Effector CD4-positive, alpha-beta T cell (primary cell): ENCODE results near the gene GRIP2. TPM values are rescaled to one million over a fixed set of nuclear protein-coding genes. Genes with fewer than 3 reads are reported as not detected.

Experiments used
- DNase-seq: peaks from one replicate; pipeline ENCODE4 v3.0.0-alpha.2; 2020
- total RNA-seq: gene quantifications from one replicate; lab custom pipeline; 2026; lab: John Stamatoyannopoulos, UW

Gene GRIP2
- not detected for total RNA-seq

GRCh38 chr3:14539742-14540491 lies at the start of gene GRIP2:
Gene GRIP2 (minus strand): TSS chr3:14540342. CDS start chr3:14540308, 34 bp downstream.
- DNase-seq, result no peak

- no peak for DNase-seq
These were observed 48.4 kb upstream of the GRIP2 start for GRCh38 chr3:14588425-14589112.

- no peak for DNase-seq
These were observed 47.7 kb upstream of the GRIP2 start for GRCh38 chr3:14587740-14588360.

GRCh38 chr3:14586611-14587010 lies 46.5 kb upstream of the GRIP2 start:
- no peak for DNase-seq

- DNase-seq, result no peak
These were observed 43.5 kb upstream of the GRIP2 start for GRCh38 chr3:14583548-14584091.

- no peak for DNase-seq
These were observed 41.9 kb upstream of the GRIP2 start for GRCh38 chr3:14582045-14582410.

GRCh38 chr3:14581334-14582044 lies 41.3 kb upstream of the GRIP2 start:
- no peak for DNase-seq

GRCh38 chr3:14577897-14578296 lies 37.8 kb upstream of the GRIP2 start:
- no peak for DNase-seq

- no peak for DNase-seq
These were observed 36.0 kb upstream of the GRIP2 start for GRCh38 chr3:14576163-14576562.

GRCh38 chr3:14574183-14574582 lies 34.0 kb upstream of the GRIP2 start:
- DNase-seq, result no peak

GRCh38 chr3:14573706-14574105 lies 33.6 kb upstream of the GRIP2 start:
- DNase-seq, result no peak

- DNase-seq, result no peak
These were observed 30.7 kb upstream of the GRIP2 start for GRCh38 chr3:14570864-14571263.

GRCh38 chr3:14570089-14570488 lies 29.9 kb upstream of the GRIP2 start:
- no peak for DNase-seq

- DNase-seq, result no peak
These were observed 29.4 kb upstream of the GRIP2 start for GRCh38 chr3:14569474-14570000.

- no peak for DNase-seq
These were observed 28.1 kb upstream of the GRIP2 start for GRCh38 chr3:14568269-14568668.

GRCh38 chr3:14566812-14567211 lies 26.7 kb upstream of the GRIP2 start:
- no peak for DNase-seq

GRCh38 chr3:14565868-14566588 lies 25.9 kb upstream of the GRIP2 start:
- DNase-seq, result no peak

GRCh38 chr3:14564741-14565140 lies 24.6 kb upstream of the GRIP2 start:
- no peak for DNase-seq

GRCh38 chr3:14563946-14564539 lies 23.9 kb upstream of the GRIP2 start:
- DNase-seq, result no peak

- no peak for DNase-seq
These were observed 22.2 kb upstream of the GRIP2 start for GRCh38 chr3:14562121-14562890.
